IMR-90 (cell line): Measurements from ENCODE around the gene PODNL1.

ENCODE experiments used
- BHLHE40 ChIP-seq: fragments of 150-350 bp; IDR thresholded peaks from 2 replicates; pipeline ENCODE4 v1.6.1; 2016; ENCODE audit warnings: mild to moderate bottlenecking, low read depth, low read length
- CEBPB ChIP-seq: IDR thresholded peaks from 2 replicates; pipeline ENCODE4 v1.6.1; 2012; ENCODE audit warnings: low read depth, low read length, improper control_type of control experiment
- FOS ChIP-seq: fragments of 150-350 bp; IDR thresholded peaks from 2 replicates; pipeline ENCODE4 v1.6.1; 2016; ENCODE audit warnings: low read depth, low read length
- MXI1 ChIP-seq: IDR thresholded peaks from 2 replicates; pipeline ENCODE4 v1.6.1; 2012; ENCODE audit warnings: low read depth, mild to moderate bottlenecking, low read length, moderate library complexity, borderline replicate concordance
- NFE2L2 ChIP-seq: fragments of 150-350 bp; IDR thresholded peaks from 2 replicates; pipeline ENCODE4 v1.6.1; 2016; ENCODE audit warnings: low read depth, mild to moderate bottlenecking, low read length
- POLR2A ChIP-seq: IDR thresholded peaks from 2 replicates; pipeline ENCODE4 v1.6.1; 2012; ENCODE audit warnings: mild to moderate bottlenecking, low read depth, low read length
- RAD21 ChIP-seq: IDR thresholded peaks from 2 replicates; pipeline ENCODE4 v1.6.1; 2012; ENCODE audit warnings: low read length, improper control_type of control experiment
- RCOR1 ChIP-seq: IDR thresholded peaks from 2 replicates; pipeline ENCODE4 v1.6.1; 2012; ENCODE audit warnings: mild to moderate bottlenecking, low read length, improper control_type of control experiment; ENCODE audit not compliant: insufficient replicate concordance
- SMC3 ChIP-seq: fragments of 150-350 bp; IDR thresholded peaks from 2 replicates; pipeline ENCODE4 v1.6.1; 2016; ENCODE audit warnings: low read depth, mild to moderate bottlenecking, antibody characterized with exemption, low read length, moderate library complexity
- TF ChIP-seq, protein P1 (sequence below): conservative IDR thresholded peaks from 2 replicates; pipeline ENCODE4 v1.5.1; 2012; ENCODE audit warnings: mild to moderate bottlenecking, low read depth, low read length, improper control_type of control experiment
- TF ChIP-seq, protein P2 (sequence below): fragments of 150-350 bp; IDR thresholded peaks from 2 replicates; pipeline ENCODE4 v1.6.1; 2017; ENCODE audit warnings: mild to moderate bottlenecking, antibody characterized with exemption, low read length, low read depth
- TF ChIP-seq, protein P3 (sequence below): fragments of 150-350 bp; IDR thresholded peaks from 2 replicates; pipeline ENCODE4 v1.6.1; 2016; ENCODE audit warnings: low read depth, mild to moderate bottlenecking, low read length, moderate library complexity, borderline replicate concordance

DNA sequence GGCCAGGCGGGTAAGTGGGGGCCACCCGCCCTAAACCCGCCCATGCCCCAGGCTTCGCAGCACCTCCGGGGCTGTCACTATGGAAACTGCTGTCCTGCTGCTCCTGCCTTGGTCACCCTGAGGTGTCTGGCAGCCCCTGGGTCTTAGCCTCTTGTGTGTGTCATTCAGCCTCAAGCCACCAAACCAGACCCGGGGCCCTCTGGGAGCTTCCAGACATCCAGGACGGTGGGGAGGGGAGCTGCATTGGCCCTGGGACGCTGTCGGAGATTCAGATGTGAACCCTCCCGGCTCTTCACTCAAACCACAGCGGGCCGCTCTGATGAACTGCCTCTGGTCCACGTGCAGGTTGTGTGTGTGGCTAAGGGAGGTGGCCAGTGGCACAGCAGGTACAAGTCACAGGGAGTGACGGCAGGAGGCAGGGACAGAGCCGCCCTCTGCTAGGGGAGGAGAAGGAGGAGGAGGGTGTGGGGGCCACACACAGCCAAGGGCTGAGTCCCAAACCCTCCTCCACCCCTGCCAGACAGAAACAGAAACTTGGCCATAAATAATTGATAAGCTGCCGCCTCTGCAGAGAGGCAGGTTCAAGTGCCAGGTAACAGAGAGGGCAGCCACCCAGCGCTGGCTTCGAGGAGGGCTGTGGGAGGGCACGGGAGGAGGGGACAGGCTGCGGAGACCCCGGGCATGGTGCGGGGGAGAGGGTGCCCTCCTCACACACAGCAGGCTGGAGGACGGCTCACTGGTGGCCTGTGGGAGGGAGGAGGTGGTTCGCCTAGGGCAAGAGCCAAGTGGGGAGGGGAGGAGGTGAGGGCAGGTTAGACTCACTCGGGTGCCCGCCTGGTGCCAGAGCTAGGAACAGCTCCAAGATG lies 53.3 kb downstream of the PODNL1 start:
- TF ChIP-seq, protein P1, sequence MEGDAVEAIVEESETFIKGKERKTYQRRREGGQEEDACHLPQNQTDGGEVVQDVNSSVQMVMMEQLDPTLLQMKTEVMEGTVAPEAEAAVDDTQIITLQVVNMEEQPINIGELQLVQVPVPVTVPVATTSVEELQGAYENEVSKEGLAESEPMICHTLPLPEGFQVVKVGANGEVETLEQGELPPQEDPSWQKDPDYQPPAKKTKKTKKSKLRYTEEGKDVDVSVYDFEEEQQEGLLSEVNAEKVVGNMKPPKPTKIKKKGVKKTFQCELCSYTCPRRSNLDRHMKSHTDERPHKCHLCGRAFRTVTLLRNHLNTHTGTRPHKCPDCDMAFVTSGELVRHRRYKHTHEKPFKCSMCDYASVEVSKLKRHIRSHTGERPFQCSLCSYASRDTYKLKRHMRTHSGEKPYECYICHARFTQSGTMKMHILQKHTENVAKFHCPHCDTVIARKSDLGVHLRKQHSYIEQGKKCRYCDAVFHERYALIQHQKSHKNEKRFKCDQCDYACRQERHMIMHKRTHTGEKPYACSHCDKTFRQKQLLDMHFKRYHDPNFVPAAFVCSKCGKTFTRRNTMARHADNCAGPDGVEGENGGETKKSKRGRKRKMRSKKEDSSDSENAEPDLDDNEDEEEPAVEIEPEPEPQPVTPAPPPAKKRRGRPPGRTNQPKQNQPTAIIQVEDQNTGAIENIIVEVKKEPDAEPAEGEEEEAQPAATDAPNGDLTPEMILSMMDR, result no peak
- TF ChIP-seq RAD21 (no peak), POLR2A (no peak), MXI1 (no peak), NFE2L2 (no peak), CEBPB (no peak), SMC3 (no peak), BHLHE40 (no peak), RCOR1 (no peak), FOS (no peak)
- TF ChIP-seq, protein P2, sequence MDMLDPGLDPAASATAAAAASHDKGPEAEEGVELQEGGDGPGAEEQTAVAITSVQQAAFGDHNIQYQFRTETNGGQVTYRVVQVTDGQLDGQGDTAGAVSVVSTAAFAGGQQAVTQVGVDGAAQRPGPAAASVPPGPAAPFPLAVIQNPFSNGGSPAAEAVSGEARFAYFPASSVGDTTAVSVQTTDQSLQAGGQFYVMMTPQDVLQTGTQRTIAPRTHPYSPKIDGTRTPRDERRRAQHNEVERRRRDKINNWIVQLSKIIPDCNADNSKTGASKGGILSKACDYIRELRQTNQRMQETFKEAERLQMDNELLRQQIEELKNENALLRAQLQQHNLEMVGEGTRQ, result no peak
- TF ChIP-seq, protein P3, sequence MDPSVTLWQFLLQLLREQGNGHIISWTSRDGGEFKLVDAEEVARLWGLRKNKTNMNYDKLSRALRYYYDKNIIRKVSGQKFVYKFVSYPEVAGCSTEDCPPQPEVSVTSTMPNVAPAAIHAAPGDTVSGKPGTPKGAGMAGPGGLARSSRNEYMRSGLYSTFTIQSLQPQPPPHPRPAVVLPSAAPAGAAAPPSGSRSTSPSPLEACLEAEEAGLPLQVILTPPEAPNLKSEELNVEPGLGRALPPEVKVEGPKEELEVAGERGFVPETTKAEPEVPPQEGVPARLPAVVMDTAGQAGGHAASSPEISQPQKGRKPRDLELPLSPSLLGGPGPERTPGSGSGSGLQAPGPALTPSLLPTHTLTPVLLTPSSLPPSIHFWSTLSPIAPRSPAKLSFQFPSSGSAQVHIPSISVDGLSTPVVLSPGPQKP, result no peak
